IMR-90 (cell line): ENCODE data around the gene ADCY9. TPM values are rescaled to one million over a fixed set of nuclear protein-coding genes. Genes with fewer than 3 reads are reported as not detected.

Experiments used
- BHLHE40 ChIP-seq: fragments of 150-350 bp; IDR thresholded peaks from 2 replicates; pipeline ENCODE4 v1.6.1; 2016; ENCODE audit warnings: mild to moderate bottlenecking, low read depth, low read length
- RFX5 ChIP-seq: IDR thresholded peaks from 2 replicates; pipeline ENCODE4 v1.8.0; 2012; ENCODE audit warnings: low read depth, mild to moderate bottlenecking, low read length, moderate library complexity
- polyA plus RNA-seq, 3 experiments: library from polyadenylated mRNA; depleted of rRNA; stranded (reverse); fragments of >200 nt; gene quantifications; 2 replicates each; pipeline ENCODE4 v1.2.3, GENCODE V29; 2012; ENCODE audit warnings: low replicate concordance in 1 of 3
- total RNA-seq: library from RNA; depleted of rRNA; stranded (reverse); fragments of >200 nt; gene quantifications from 2 replicates; pipeline ENCODE4 v1.2.3, GENCODE V29; 2012
- TF ChIP-seq, protein P1 (sequence below): fragments of 150-350 bp; IDR thresholded peaks from 2 replicates; pipeline ENCODE4 v1.6.1; 2016; ENCODE audit warnings: low read depth, mild to moderate bottlenecking, low read length, moderate library complexity, borderline replicate concordance

Gene ADCY9
- total and polyA plus RNA-seq, 2 of the 4 experiments (the other 2 are of a cell fraction) = 5.4 to 12.5 TPM

- TF ChIP-seq, protein P1, sequence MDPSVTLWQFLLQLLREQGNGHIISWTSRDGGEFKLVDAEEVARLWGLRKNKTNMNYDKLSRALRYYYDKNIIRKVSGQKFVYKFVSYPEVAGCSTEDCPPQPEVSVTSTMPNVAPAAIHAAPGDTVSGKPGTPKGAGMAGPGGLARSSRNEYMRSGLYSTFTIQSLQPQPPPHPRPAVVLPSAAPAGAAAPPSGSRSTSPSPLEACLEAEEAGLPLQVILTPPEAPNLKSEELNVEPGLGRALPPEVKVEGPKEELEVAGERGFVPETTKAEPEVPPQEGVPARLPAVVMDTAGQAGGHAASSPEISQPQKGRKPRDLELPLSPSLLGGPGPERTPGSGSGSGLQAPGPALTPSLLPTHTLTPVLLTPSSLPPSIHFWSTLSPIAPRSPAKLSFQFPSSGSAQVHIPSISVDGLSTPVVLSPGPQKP = no peak
- no peak for TF ChIP-seq BHLHE40
- TF ChIP-seq RFX5 = no peak
Measured at GRCh38 chr16:3950343-3951193, 165.7 kb downstream of the ADCY9 start (continued).
